GM21423 (cell line): ENCODE results near the gene ACTG1.

ENCODE experiments used
- ATAC-seq: cut with Tn5 transposase; IDR thresholded peaks from one replicate; pipeline ENCODE4 v1.9.1; 2021; ENCODE audit warnings: mild to moderate bottlenecking, moderate library complexity; ENCODE audit not compliant: unreplicated experiment

Gene ACTG1

DNA sequence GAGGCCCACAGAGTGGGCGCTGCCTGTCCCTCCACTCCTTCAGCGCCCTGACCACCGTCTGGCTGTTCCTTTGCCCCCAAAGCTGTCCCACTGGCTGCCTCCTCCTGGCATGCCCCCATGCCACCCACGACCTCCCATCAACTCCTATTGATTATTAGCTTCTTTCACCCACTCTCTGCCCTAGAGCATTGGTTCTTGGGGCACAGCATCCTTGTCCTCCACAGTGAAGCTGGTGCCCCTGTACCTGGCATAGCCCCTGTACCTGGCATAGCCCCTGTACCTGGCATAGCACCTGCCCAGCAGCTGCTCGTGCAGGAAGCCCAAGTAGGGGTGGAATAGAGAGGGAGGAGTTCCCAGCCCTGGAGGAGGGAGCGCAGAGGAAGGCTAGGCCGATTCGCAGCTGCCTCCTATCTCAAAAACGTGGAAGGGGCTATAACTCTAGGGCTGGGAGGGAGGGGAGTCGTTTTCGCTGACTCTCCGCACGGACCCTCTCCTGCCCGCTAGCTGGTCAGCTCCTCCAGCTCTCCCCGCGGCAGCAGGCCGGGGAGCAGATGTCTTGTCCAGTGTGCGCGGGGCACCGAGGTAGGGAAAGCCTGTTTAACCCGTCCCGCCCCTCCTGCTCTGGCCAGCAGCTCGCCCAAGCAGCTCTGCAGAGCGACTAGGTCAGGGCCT lies 5.7 kb upstream of the ACTG1 start:
- ATAC-seq, result no peak

DNA sequence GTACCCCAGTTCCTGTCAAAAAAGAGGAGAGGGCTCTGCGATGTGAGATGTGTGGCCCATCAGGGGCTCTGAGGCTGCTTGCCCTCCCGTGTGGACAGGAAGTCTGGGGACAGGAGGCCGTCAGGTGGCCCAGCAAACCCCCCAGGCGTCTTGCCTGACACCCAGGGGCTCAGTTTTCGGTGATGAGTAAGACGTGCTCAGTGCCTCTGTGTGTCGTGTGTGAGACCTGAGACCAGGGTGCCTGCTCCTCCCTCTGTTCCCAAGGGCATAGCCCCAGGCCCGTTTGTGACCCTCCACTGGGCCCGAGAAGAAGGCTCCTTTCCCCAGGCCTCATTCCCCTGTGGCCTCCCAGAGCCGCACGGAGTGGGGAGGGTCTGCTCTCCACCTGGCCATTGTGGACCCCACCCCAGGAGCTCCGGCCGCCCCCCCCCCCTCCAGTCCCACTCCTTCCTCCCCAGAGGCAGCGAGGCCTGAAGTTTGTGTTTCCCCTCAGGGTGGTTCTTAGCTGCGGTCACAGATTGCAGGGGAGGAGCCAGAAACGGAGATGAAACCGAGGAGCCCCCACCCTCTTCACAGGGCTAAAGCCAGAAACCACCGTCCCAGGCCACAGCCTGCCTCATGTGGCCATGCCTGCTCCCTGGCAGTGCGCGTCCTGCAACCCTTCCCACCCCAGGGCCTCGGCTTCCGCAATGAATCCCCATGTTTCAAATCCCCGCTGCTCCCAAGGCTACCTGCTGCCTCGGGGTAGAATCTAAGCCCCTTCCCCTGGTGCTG lies 4.9 kb upstream of the ACTG1 start:
- no peak for ATAC-seq

DNA sequence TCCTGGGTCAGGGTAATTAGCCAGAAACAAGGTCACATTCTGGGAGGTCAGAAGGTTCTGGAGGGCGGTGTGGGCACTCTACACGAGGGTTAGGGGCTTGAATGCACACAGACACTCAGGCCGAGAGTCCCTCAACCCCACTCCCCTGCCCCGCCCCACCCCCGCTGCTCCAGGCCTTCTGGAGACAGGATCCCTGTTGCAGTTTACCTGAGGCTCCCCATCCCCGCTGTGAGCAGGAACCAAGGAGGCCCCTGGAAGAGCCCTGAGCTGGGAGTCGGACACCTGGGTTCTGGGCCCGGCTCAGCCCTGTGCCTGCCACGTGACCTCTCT lies 4.4 kb upstream of the ACTG1 start:
- no peak for ATAC-seq

DNA sequence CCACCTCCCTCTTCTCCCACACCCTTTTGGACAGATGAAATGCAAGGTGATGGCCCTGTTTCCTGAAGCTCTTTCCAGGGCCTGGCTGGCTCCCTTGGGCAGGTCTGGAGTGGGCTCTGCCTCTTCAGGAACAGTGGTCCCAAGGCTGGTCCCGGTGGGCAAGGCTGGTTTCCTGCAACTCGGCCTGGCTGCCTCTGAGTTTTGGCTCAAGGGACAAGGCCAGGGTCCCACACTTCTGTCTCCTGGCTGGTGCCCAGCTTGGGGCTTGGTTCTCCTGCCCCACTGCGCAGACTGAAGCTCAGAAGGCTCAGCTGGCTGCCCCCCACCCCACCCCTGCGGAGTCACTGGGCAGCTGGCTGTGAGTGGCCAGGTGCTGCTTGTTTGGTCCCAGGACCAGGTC lies 3.8 kb upstream of the ACTG1 start:
- ATAC-seq, result no peak

- ATAC-seq, result no peak
These were observed 3.0 kb upstream of the ACTG1 start for GRCh38 chr17:81515530-81516041.

GRCh38 chr17:81514739-81515529 lies 2.3 kb upstream of the ACTG1 start:
- ATAC-seq, result peak; percentile 19

- ATAC-seq, result no peak
These were observed 1.8 kb upstream of the ACTG1 start for GRCh38 chr17:81514489-81514738.

GRCh38 chr17:81513753-81514488 lies 1.3 kb upstream of the ACTG1 start:
- peak; percentile 0 for ATAC-seq

DNA sequence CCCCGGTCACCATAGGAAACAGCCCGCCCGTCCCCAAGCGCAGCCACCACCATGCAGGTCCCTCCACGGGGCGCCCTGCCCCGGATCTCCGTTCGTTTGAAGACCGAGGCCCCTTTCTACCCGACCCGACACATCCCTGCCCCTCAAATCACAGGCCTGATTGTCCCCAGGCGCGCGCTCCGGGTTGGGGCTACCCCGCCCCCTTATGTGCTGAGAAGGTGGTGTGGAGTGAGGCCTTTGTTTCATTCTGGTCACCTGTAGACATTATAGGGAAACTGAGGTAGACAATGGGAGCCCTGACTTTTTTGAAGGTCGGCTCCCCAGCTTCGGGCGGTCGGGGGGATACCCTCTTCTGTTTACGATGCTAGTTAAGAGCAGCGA lies 763 bp upstream of the ACTG1 start:
- ATAC-seq, result peak; percentile 3

DNA sequence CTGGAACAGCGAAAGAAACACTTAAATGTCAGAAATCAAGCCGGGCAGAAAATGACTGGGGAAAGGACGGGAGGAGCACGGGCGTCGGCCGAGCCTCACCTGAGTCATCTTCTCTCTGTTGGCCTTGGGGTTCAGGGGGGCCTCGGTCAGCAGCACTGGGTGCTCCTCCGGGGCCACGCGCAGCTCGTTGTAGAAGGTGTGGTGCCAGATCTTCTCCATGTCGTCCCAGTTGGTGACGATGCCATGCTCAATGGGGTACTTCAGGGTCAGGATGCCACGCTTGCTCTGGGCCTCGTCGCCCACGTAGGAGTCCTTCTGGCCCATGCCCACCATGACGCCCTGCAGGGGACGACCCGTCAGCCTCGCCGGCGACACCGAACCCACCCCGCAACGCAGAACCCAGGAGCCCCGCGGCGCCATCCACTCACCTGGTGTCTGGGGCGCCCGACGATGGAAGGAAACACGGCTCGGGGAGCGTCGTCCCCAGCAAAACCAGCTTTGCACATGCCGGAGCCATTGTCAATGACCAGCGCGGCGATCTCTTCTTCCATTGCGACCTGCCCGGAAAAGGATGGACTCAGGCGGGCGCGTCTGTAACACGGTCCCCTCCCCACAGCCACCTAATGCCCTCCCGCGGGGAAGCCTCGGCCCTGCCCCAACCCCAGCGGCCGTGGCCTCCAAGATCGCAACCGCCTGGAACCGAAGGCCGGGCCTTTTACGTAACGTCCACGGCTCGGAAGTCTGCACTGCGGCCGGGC lies 616 bp downstream of the ACTG1 start:
- ATAC-seq, result no peak

DNA sequence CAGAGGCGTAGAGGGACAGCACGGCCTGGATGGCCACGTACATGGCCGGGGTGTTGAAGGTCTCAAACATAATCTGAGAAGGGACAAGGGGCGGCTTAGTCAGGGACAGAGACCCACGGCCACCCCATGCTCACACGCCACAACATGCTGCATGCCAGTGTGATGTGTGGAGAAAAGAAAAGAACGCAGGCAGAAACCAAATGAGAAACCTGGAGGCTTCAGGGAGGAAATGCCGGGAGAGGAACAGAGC lies 1.1 kb downstream of the ACTG1 start:
- ATAC-seq, result no peak

DNA sequence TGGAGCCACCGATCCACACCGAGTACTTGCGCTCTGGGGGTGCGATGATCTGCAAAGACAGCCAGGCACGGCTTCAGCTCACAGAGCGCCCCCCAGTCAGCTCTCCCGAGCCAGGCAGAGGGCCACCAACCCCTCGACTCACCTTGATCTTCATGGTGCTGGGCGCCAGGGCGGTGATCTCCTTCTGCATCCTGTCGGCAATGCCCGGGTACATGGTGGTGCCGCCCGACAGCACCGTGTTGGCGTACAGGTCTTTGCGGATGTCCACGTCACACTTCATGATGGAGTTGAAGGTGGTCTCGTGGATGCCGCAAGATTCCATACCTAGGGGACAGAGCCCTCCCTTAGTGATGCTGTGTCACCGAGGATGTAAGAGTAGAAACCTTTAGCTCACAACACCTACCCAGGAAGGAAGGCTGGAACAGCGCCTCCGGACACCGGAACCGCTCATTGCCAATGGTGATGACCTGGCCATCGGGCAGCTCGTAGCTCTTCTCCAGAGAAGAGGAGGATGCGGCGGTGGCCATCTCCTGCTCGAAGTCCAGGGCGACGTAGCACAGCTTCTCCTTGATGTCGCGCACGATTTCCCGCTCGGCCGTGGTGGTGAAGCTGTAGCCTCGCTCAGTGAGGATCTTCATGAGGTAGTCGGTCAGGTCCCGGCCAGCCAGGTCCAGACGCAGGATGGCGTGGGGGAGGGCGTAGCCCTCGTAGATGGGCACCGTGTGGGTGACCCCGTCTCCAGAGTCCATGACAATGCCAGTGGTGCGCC lies 1.6 kb downstream of the ACTG1 start:
- ATAC-seq, result no peak

- ATAC-seq, result no peak
These were observed 2.4 kb downstream of the ACTG1 start for GRCh38 chr17:81509972-81510784.

GRCh38 chr17:81509207-81509971 lies 3.2 kb downstream of the ACTG1 start:
- no peak for ATAC-seq

- ATAC-seq, result no peak
These were observed 3.9 kb downstream of the ACTG1 start for GRCh38 chr17:81508639-81509206.

- no peak for ATAC-seq
These were observed 9.0 kb downstream of the ACTG1 start for GRCh38 chr17:81503619-81504018.

- ATAC-seq, result no peak
These were observed 10.1 kb downstream of the ACTG1 start for GRCh38 chr17:81502471-81503017.

- ATAC-seq, result no peak
These were observed 12.6 kb downstream of the ACTG1 start for GRCh38 chr17:81500047-81500446.
